ENCODE results near the gene MEI1. TPM values are rescaled to one million over a fixed set of nuclear protein-coding genes. Genes with fewer than 3 reads are reported as not detected.
"Not testable (repeated sequence)": the region's sequence is repeated elsewhere in the genome, so short reads cannot be mapped to it uniquely, and the experiment has no call there.

Gene MEI1
- total and polyA plus RNA-seq, 8 donors: 1.5 to 7.9 (median 3.3) TPM

- H3K36me3 ChIP-seq: peaks cover 0 to 28% of the 10 kb centered on the region in 2 donors
- peaks cover 0 to 18% of the 10 kb centered on the region in 2 donors for H3K4me1 ChIP-seq
- DNase-seq: no peak
- intact Hi-C loops (cut with DNase I): no loop called here
- TF ChIP-seq CTCF (IDR thresholded peaks at IDR 0.05): no peak
- no peak for ATAC-seq
- no peaks in the 10 kb centered on the region for H3K27me3 ChIP-seq
- peak overlapping the region; percentile 47 to 60 for H3K4me3 ChIP-seq
- H3K9me3 ChIP-seq: no peaks in the 10 kb centered on the region
- peak overlapping the region; percentile 81 to 84 for H3K27ac ChIP-seq
These were observed 16.3 kb upstream of the MEI1 start for GRCh38 chr22:41683052-41683451.

GRCh38 chr22:41683616-41684015, 15.7 kb upstream of the MEI1 start:
- no peak for DNase-seq
- Histone ChIP-seq H3K27ac (no peak overlapping the region), H3K4me1 (peaks cover 0 to 20% of the 10 kb centered on the region in 2 donors), H3K36me3 (peaks cover 0 to 23% of the 10 kb centered on the region in 2 donors), H3K9me3 (no peaks in the 10 kb centered on the region), H3K27me3 (no peaks in the 10 kb centered on the region), H3K4me3 (no peak overlapping the region)
- TF ChIP-seq CTCF (IDR thresholded peaks at IDR 0.05): no peak
- intact Hi-C loops (cut with DNase I): no loop called here
- ATAC-seq: no peak

GRCh38 chr22:41684194-41684593, 15.1 kb upstream of the MEI1 start:
- Histone ChIP-seq H3K36me3 (peaks cover 0 to 17% of the 10 kb centered on the region in 2 donors), H3K4me3 (no peak overlapping the region), H3K9me3 (no peaks in the 10 kb centered on the region), H3K27me3 (no peaks in the 10 kb centered on the region), H3K27ac (no peak overlapping the region), H3K4me1 (peaks cover 0 to 21% of the 10 kb centered on the region in 2 donors)
- intact Hi-C loops (cut with DNase I): no loop called here
- DNase-seq (no peak), ATAC-seq (no peak)
- no peak for TF ChIP-seq CTCF (IDR thresholded peaks at IDR 0.05)

GRCh38 chr22:41686890-41687289, 12.4 kb upstream of the MEI1 start:
- H3K27ac ChIP-seq; H3K36me3 ChIP-seq; ATAC-seq; H3K9me3 ChIP-seq; intact Hi-C loops (cut with DNase I); DNase-seq; H3K27me3 ChIP-seq: not testable (repeated sequence)
- H3K4me1 ChIP-seq: peaks cover 0 to 27% of the 10 kb centered on the region in 2 donors
- peak overlapping the region in 1 of 2 donors; percentile 82 for H3K4me3 ChIP-seq

- DNase-seq: peak in 2 of 4 donors; percentile 31 to 45
- peak overlapping the region; percentile 93 to 96 for H3K27ac ChIP-seq
These were observed 11.4 kb upstream of the MEI1 start for GRCh38 chr22:41687901-41688364.

More at GRCh38 chr22:41687901-41688364, 11.4 kb upstream of the MEI1 start:
- H3K9me3 ChIP-seq: no peaks in the 10 kb centered on the region
- peak overlapping the region; percentile 66 to 82 for H3K4me3 ChIP-seq
- no peaks in the 10 kb centered on the region for H3K27me3 ChIP-seq
- H3K4me1 ChIP-seq: peaks cover 0 to 27% of the 10 kb centered on the region in 2 donors
- peaks cover 0 to under 1% of the 10 kb centered on the region in 2 donors for H3K36me3 ChIP-seq
- TF ChIP-seq CTCF (IDR thresholded peaks at IDR 0.05): no peak
- intact Hi-C loops (cut with DNase I): no loop called here
- ATAC-seq: peak; percentile 47

All from left lung (tissue), 10 donors.